Adrenal gland (tissue), 5 donors: Measurements from ENCODE around the gene CNTN5.

Experiments used
- POLR2A ChIP-seq, 2 donors: fragments of 450-650 bp; IDR thresholded peaks; one replicate each; pipeline ENCODE4 v1.6.1; 2017; ENCODE audit warnings: antibody characterized with exemption in 2 of 2, mild to moderate bottlenecking in 2 of 2, moderate library complexity in 1 of 2
- TF ChIP-seq, protein P1 (sequence below), 6 experiments: fragments of 450-650 bp in 4 of 6; fragments of 200-600 bp in 2 of 6; sonication (generic) in 1 of 6; IDR thresholded peaks; 1 replicate in 5 of 6; 2 replicates in 1 of 6; pipeline versions ENCODE4 v1.5.1 to v1.8.0; 2016 to 2021; ENCODE audit warnings: antibody characterized with exemption in 6 of 6, mild to moderate bottlenecking in 2 of 6, moderate library complexity in 1 of 6
- donor health status: DM: no; HTN: no; CAD: no.

GRCh38 chr11:99773646-99774045 lies 752.9 kb downstream of the CNTN5 start:
- TF ChIP-seq, protein P1, sequence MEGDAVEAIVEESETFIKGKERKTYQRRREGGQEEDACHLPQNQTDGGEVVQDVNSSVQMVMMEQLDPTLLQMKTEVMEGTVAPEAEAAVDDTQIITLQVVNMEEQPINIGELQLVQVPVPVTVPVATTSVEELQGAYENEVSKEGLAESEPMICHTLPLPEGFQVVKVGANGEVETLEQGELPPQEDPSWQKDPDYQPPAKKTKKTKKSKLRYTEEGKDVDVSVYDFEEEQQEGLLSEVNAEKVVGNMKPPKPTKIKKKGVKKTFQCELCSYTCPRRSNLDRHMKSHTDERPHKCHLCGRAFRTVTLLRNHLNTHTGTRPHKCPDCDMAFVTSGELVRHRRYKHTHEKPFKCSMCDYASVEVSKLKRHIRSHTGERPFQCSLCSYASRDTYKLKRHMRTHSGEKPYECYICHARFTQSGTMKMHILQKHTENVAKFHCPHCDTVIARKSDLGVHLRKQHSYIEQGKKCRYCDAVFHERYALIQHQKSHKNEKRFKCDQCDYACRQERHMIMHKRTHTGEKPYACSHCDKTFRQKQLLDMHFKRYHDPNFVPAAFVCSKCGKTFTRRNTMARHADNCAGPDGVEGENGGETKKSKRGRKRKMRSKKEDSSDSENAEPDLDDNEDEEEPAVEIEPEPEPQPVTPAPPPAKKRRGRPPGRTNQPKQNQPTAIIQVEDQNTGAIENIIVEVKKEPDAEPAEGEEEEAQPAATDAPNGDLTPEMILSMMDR (IDR thresholded peaks at IDR 0.05), result no peak
- no peak for TF ChIP-seq POLR2A (IDR thresholded peaks at IDR 0.05)
